ENCODE measurements around the gene SMIM38.
"Not testable (repeated sequence)": the region's sequence is repeated elsewhere in the genome, so short reads cannot be mapped to it uniquely, and the experiment has no call there.

Gene SMIM38

GRCh38 chr11:69122326-69122629, 33.5 kb upstream of the SMIM38 start:
- DNase-seq (ENCODE audit: low read depth, low spot score), result no peak

GRCh38 chr11:69122630-69123431, 32.9 kb upstream of the SMIM38 start:
- no peak for DNase-seq (ENCODE audit: low read depth, low spot score)

- DNase-seq (ENCODE audit: low read depth, low spot score), result no peak
Measured at GRCh38 chr11:69123593-69124545, 31.9 kb upstream of the SMIM38 start.

- DNase-seq (ENCODE audit: low read depth, low spot score), result no peak
Measured at GRCh38 chr11:69125861-69126260, 29.9 kb upstream of the SMIM38 start.

- DNase-seq (ENCODE audit: low read depth, low spot score), result no peak
Measured at GRCh38 chr11:69126286-69126685, 29.4 kb upstream of the SMIM38 start.

GRCh38 chr11:69127081-69127850, 28.5 kb upstream of the SMIM38 start:
- no peak for DNase-seq (ENCODE audit: low read depth, low spot score)

- DNase-seq (ENCODE audit: low read depth, low spot score), result no peak
Measured at GRCh38 chr11:69127884-69128283, 27.9 kb upstream of the SMIM38 start.

GRCh38 chr11:69129053-69129452, 26.7 kb upstream of the SMIM38 start:
- DNase-seq (ENCODE audit: low read depth, low spot score), result no peak

- DNase-seq (ENCODE audit: low read depth, low spot score), result no peak
Measured at GRCh38 chr11:69129647-69130046, 26.1 kb upstream of the SMIM38 start.

- no peak for DNase-seq (ENCODE audit: low read depth, low spot score)
Measured at GRCh38 chr11:69130654-69131053, 25.1 kb upstream of the SMIM38 start.

- no peak for DNase-seq (ENCODE audit: low read depth, low spot score)
Measured at GRCh38 chr11:69131121-69131566, 24.6 kb upstream of the SMIM38 start.

- no peak for DNase-seq (ENCODE audit: low read depth, low spot score)
Measured at GRCh38 chr11:69131644-69132300, 24.0 kb upstream of the SMIM38 start.

- no peak for DNase-seq (ENCODE audit: low read depth, low spot score)
Measured at GRCh38 chr11:69132301-69132670, 23.4 kb upstream of the SMIM38 start.

- DNase-seq (ENCODE audit: low read depth, low spot score), result no peak
Measured at GRCh38 chr11:69133251-69133650, 22.5 kb upstream of the SMIM38 start.

GRCh38 chr11:69134182-69134581, 21.6 kb upstream of the SMIM38 start:
- not testable (repeated sequence) for DNase-seq (ENCODE audit: low read depth, low spot score)

- DNase-seq (ENCODE audit: low read depth, low spot score), result no peak
Measured at GRCh38 chr11:69134957-69135356, 20.8 kb upstream of the SMIM38 start.

GRCh38 chr11:69135420-69136363, 20.0 kb upstream of the SMIM38 start:
- no peak for DNase-seq (ENCODE audit: low read depth, low spot score)

GRCh38 chr11:69136471-69136870, 19.3 kb upstream of the SMIM38 start:
- DNase-seq (ENCODE audit: low read depth, low spot score), result no peak

GRCh38 chr11:69137151-69137844, 18.4 kb upstream of the SMIM38 start:
- DNase-seq (ENCODE audit: low read depth, low spot score), result no peak

- no peak for DNase-seq (ENCODE audit: low read depth, low spot score)
Measured at GRCh38 chr11:69138265-69138664, 17.5 kb upstream of the SMIM38 start.

Data from brain pericyte (primary cell).